ENCODE data around the gene NPPB. TPM values are rescaled to one million over a fixed set of nuclear protein-coding genes. Genes with fewer than 3 reads are reported as not detected.
"Not testable (repeated sequence)": the region's sequence is repeated elsewhere in the genome, so short reads cannot be mapped to it uniquely, and the experiment has no call there.

NPPB gene
- polyA plus RNA-seq, 1 donor from 2014 or later = not detected

GRCh38 chr1:11898086-11898785 is 39.5 kb upstream of the NPPB start:
- H3K9me2 ChIP-seq (ENCODE audit: insufficient read depth, low read length) = no peaks in the 10 kb centered on the region
- no peak overlapping the region for H3K9ac ChIP-seq (ENCODE audit: low read length)
- H3F3A ChIP-seq (ENCODE audit: insufficient read depth, low read length, poor library complexity, severe bottlenecking) = no peaks in the 10 kb centered on the region
- no peak overlapping the region for H3K4me2 ChIP-seq (ENCODE audit: low read length)
- no peaks in the 10 kb centered on the region for H3K79me2 ChIP-seq (replicated peaks; ENCODE audit: insufficient read depth, low read length)
- no peaks in the 10 kb centered on the region for H3K36me3 ChIP-seq (ENCODE audit: insufficient read depth, low read length)
- H3K4me3 ChIP-seq (ENCODE audit: low read length) = no peak overlapping the region
- H4K20me1 ChIP-seq (ENCODE audit: insufficient read depth) = no peaks in the 10 kb centered on the region
- no peak overlapping the region for H2AFZ ChIP-seq (ENCODE audit: low read depth, low read length)
- no peaks in the 10 kb centered on the region for H3K9me3 ChIP-seq (ENCODE audit: low read length)
- TF ChIP-seq TAF1 (IDR thresholded peaks at IDR 0.05; ENCODE audit: low read depth) = no peak
- TF ChIP-seq CTCF (IDR thresholded peaks at IDR 0.05; ENCODE audit: poor library complexity, severe bottlenecking) = no peak
- TF ChIP-seq MXI1 (conservative IDR thresholded peaks at IDR 0.05; ENCODE audit: poor library complexity, severe bottlenecking) = no peak
- no peak for TF ChIP-seq RAD21 (conservative IDR thresholded peaks at IDR 0.05)
- no peak for TF ChIP-seq POLR2AphosphoS5 (IDR thresholded peaks at IDR 0.05)
- TF ChIP-seq REST (IDR thresholded peaks at IDR 0.05; ENCODE audit: borderline replicate concordance) = no peak
- no peak for TF ChIP-seq SMC3 (conservative IDR thresholded peaks at IDR 0.05; ENCODE audit: poor library complexity)
- no peak for TF ChIP-seq EP300 (conservative IDR thresholded peaks at IDR 0.05; ENCODE audit: poor library complexity, severe bottlenecking)
- no peak for TF ChIP-seq EZH2 (IDR thresholded peaks at IDR 0.05; ENCODE audit: borderline replicate concordance, insufficient read depth, low read length, poor library complexity, severe bottlenecking)
- peaks cover 17% of the 10 kb centered on the region for H3K27me3 ChIP-seq (ENCODE audit: insufficient read depth, low read depth, low read length)
- H3K27ac ChIP-seq (ENCODE audit: low read length) = no peak overlapping the region

GRCh38 chr1:11894501-11894900 is 35.8 kb upstream of the NPPB start:
- not testable (repeated sequence) for H3K9me2 ChIP-seq (ENCODE audit: insufficient read depth, low read length); H3K9me3 ChIP-seq (ENCODE audit: low read length); H3K4me3 ChIP-seq (ENCODE audit: low read length); H3K9ac ChIP-seq (ENCODE audit: low read length); H3F3A ChIP-seq (ENCODE audit: insufficient read depth, low read length, poor library complexity, severe bottlenecking); H3K36me3 ChIP-seq (ENCODE audit: insufficient read depth, low read length); H4K20me1 ChIP-seq (ENCODE audit: insufficient read depth); H3K27ac ChIP-seq (ENCODE audit: low read length); H2AFZ ChIP-seq (ENCODE audit: low read depth, low read length); H3K4me2 ChIP-seq (ENCODE audit: low read length); H3K79me2 ChIP-seq (replicated peaks; ENCODE audit: insufficient read depth, low read length)
- H3K27me3 ChIP-seq (ENCODE audit: insufficient read depth, low read depth, low read length) = peaks cover 14% of the 10 kb centered on the region

GRCh38 chr1:11893907-11894251 is 35.1 kb upstream of the NPPB start:
- Histone ChIP-seq H3K9me3 (ENCODE audit: low read length) (no peaks in the 10 kb centered on the region), H2AFZ (ENCODE audit: low read depth, low read length) (no peak overlapping the region), H3K27me3 (ENCODE audit: insufficient read depth, low read depth, low read length) (peaks cover 8% of the 10 kb centered on the region), H3K4me3 (ENCODE audit: low read length) (no peak overlapping the region), H3K79me2 (replicated peaks; ENCODE audit: insufficient read depth, low read length) (no peaks in the 10 kb centered on the region), H3K36me3 (ENCODE audit: insufficient read depth, low read length) (no peaks in the 10 kb centered on the region), H3F3A (ENCODE audit: insufficient read depth, low read length, poor library complexity, severe bottlenecking) (no peaks in the 10 kb centered on the region), H3K9ac (ENCODE audit: low read length) (no peak overlapping the region), H3K27ac (ENCODE audit: low read length) (no peak overlapping the region), H3K9me2 (ENCODE audit: insufficient read depth, low read length) (no peaks in the 10 kb centered on the region), H4K20me1 (ENCODE audit: insufficient read depth) (no peaks in the 10 kb centered on the region), H3K4me2 (ENCODE audit: low read length) (no peak overlapping the region)
- peak; percentile 78 for TF ChIP-seq SMC3 (conservative IDR thresholded peaks at IDR 0.05; ENCODE audit: poor library complexity)
- no peak for TF ChIP-seq MXI1 (conservative IDR thresholded peaks at IDR 0.05; ENCODE audit: poor library complexity, severe bottlenecking)
- TF ChIP-seq REST (IDR thresholded peaks at IDR 0.05; ENCODE audit: borderline replicate concordance) = no peak
- no peak for TF ChIP-seq EP300 (conservative IDR thresholded peaks at IDR 0.05; ENCODE audit: poor library complexity, severe bottlenecking)
- TF ChIP-seq RAD21 (conservative IDR thresholded peaks at IDR 0.05) = peak; percentile 72
- TF ChIP-seq POLR2AphosphoS5 (IDR thresholded peaks at IDR 0.05) = no peak
- no peak for TF ChIP-seq TAF1 (IDR thresholded peaks at IDR 0.05; ENCODE audit: low read depth)
- no peak for TF ChIP-seq EZH2 (IDR thresholded peaks at IDR 0.05; ENCODE audit: borderline replicate concordance, insufficient read depth, low read length, poor library complexity, severe bottlenecking)
- TF ChIP-seq CTCF (IDR thresholded peaks at IDR 0.05; ENCODE audit: poor library complexity, severe bottlenecking) = peak; percentile 68

Measured in neural cell (in vitro differentiated cells).